GM12864 (cell line): Measurements from ENCODE around the gene BICC1.

Experiments used
- DNase-seq: peaks from one replicate; pipeline ENCODE4 v3.0.0-alpha.2; 2011; ENCODE audit warnings: low read depth
- H3K4me3 ChIP-seq: 2 replicates; pipeline ENCODE4 v1.5.1; 2011; ENCODE audit warnings: mild to moderate bottlenecking, low read depth, low read length, control low read depth
- CTCF ChIP-seq: IDR thresholded peaks from 2 replicates; pipeline ENCODE4 v1.5.1; 2011; ENCODE audit warnings: low read depth, mild to moderate bottlenecking, moderate library complexity, low read length, control low read depth, inconsistent platforms; ENCODE audit errors: missing control alignments

The BICC1 gene

GRCh38 chr10:58486821-58487220 lies 25.9 kb upstream of the BICC1 start:
- no peak overlapping the region for H3K4me3 ChIP-seq
- DNase-seq: no peak
- TF ChIP-seq CTCF: no peak

- DNase-seq: no peak
- no peak for TF ChIP-seq CTCF
- no peak overlapping the region for H3K4me3 ChIP-seq
Measured at GRCh38 chr10:58488921-58489320, 23.8 kb upstream of the BICC1 start.

GRCh38 chr10:58502956-58503355 lies 9.7 kb upstream of the BICC1 start:
- TF ChIP-seq CTCF: no peak
- no peak overlapping the region for H3K4me3 ChIP-seq
- DNase-seq: no peak

GRCh38 chr10:58508316-58508715 lies 4.4 kb upstream of the BICC1 start:
- TF ChIP-seq CTCF: no peak
- no peak for DNase-seq
- H3K4me3 ChIP-seq: no peak overlapping the region

GRCh38 chr10:58511765-58512490 lies 744 bp upstream of the BICC1 start:
- no peak overlapping the region for H3K4me3 ChIP-seq
- no peak for DNase-seq
- TF ChIP-seq CTCF: no peak

- DNase-seq: no peak
- TF ChIP-seq CTCF: no peak
- H3K4me3 ChIP-seq: no peak overlapping the region; the same call in 1 of the 2 replicates
Measured at GRCh38 chr10:58513188-58514110, 777 bp downstream of the BICC1 start.
